T-helper 2 cell treated with Interferon-gamma antibody and Interleukin-4, amounts not matched to agents 5 μg/mL and 100 μg/mL, for 36 hours (primary cell): ENCODE data around the gene FTCD.

Source experiments
- DNase-seq: peaks from one replicate; pipeline ENCODE4 v3.0.0; 2021; ENCODE audit warnings: low spot score
- H3K27ac Mint-ChIP-seq: one replicate; pipeline ENCODE4 v1.8.0; 2021; ENCODE audit warnings: mild to moderate bottlenecking, mixed read lengths
- H3K27me3 Mint-ChIP-seq: one replicate; pipeline ENCODE4 v1.8.0; 2021; ENCODE audit warnings: low read depth, mixed read lengths
- H3K36me3 Mint-ChIP-seq: one replicate; pipeline ENCODE4 v1.8.0; 2021; ENCODE audit warnings: low read depth, mixed read lengths
- H3K4me1 Mint-ChIP-seq: one replicate; pipeline ENCODE4 v1.8.0; 2021; ENCODE audit warnings: low read depth, mixed read lengths
- H3K4me3 Mint-ChIP-seq: one replicate; pipeline ENCODE4 v1.8.0; 2022; ENCODE audit warnings: mild to moderate bottlenecking, moderate library complexity, mixed read lengths
- H3K9me3 Mint-ChIP-seq: one replicate; pipeline ENCODE4 v1.8.0; 2021; ENCODE audit warnings: mixed read lengths

Gene FTCD

GRCh38 chr21:46094401-46095082 lies 60.8 kb downstream of the FTCD start:
- no peak for DNase-seq
- H3K27me3 Mint-ChIP-seq: peaks cover 7% of the 10 kb centered on the region
- no peak overlapping the region for H3K27ac Mint-ChIP-seq
- H3K4me3 Mint-ChIP-seq: no peak overlapping the region
- peaks cover 18% of the 10 kb centered on the region for H3K9me3 Mint-ChIP-seq
- H3K4me1 Mint-ChIP-seq: peaks cover 1% of the 10 kb centered on the region
- H3K36me3 Mint-ChIP-seq: peaks cover 1% of the 10 kb centered on the region

- no peak for DNase-seq
- H3K9me3 Mint-ChIP-seq: peaks cover 22% of the 10 kb centered on the region
- H3K4me1 Mint-ChIP-seq: no peaks in the 10 kb centered on the region
- H3K27ac Mint-ChIP-seq: no peak overlapping the region
- no peak overlapping the region for H3K4me3 Mint-ChIP-seq
- H3K36me3 Mint-ChIP-seq: peaks cover 1% of the 10 kb centered on the region
- peaks cover 4% of the 10 kb centered on the region for H3K27me3 Mint-ChIP-seq
Measured at GRCh38 chr21:46093668-46094400, 61.5 kb downstream of the FTCD start.

- Mint-ChIP-seq H3K27ac (no peak overlapping the region), H3K4me3 (no peak overlapping the region), H3K4me1 (no peaks in the 10 kb centered on the region), H3K27me3 (peaks cover 3% of the 10 kb centered on the region), H3K36me3 (peaks cover 1% of the 10 kb centered on the region), H3K9me3 (peaks cover 30% of the 10 kb centered on the region)
- DNase-seq: no peak
Measured at GRCh38 chr21:46092811-46093667, 62.3 kb downstream of the FTCD start.

- no peaks in the 10 kb centered on the region for H3K4me1 Mint-ChIP-seq
- H3K9me3 Mint-ChIP-seq: peaks cover 32% of the 10 kb centered on the region
- DNase-seq: no peak
- H3K27ac Mint-ChIP-seq: no peak overlapping the region
- H3K4me3 Mint-ChIP-seq: no peak overlapping the region
- H3K27me3 Mint-ChIP-seq: peaks cover 3% of the 10 kb centered on the region
- H3K36me3 Mint-ChIP-seq: peaks cover 1% of the 10 kb centered on the region
Measured at GRCh38 chr21:46092026-46092764, 63.2 kb downstream of the FTCD start.

GRCh38 chr21:46091631-46092025 lies 63.8 kb downstream of the FTCD start:
- H3K27ac Mint-ChIP-seq: no peak overlapping the region
- H3K9me3 Mint-ChIP-seq: peaks cover 37% of the 10 kb centered on the region
- DNase-seq: no peak
- H3K4me1 Mint-ChIP-seq: no peaks in the 10 kb centered on the region
- peaks cover 1% of the 10 kb centered on the region for H3K36me3 Mint-ChIP-seq
- no peaks in the 10 kb centered on the region for H3K27me3 Mint-ChIP-seq
- H3K4me3 Mint-ChIP-seq: no peak overlapping the region

- no peaks in the 10 kb centered on the region for H3K4me1 Mint-ChIP-seq
- no peak overlapping the region for H3K4me3 Mint-ChIP-seq
- peaks cover 1% of the 10 kb centered on the region for H3K36me3 Mint-ChIP-seq
- DNase-seq: no peak
- no peak overlapping the region for H3K27ac Mint-ChIP-seq
- H3K9me3 Mint-ChIP-seq: peaks cover 39% of the 10 kb centered on the region
- no peaks in the 10 kb centered on the region for H3K27me3 Mint-ChIP-seq
Measured at GRCh38 chr21:46091118-46091517, 64.3 kb downstream of the FTCD start.

GRCh38 chr21:46089285-46089684 lies 66.1 kb downstream of the FTCD start:
- no peak overlapping the region for H3K4me3 Mint-ChIP-seq
- H3K9me3 Mint-ChIP-seq: peaks cover 44% of the 10 kb centered on the region

GRCh38 chr21:46088189-46088588 lies 67.2 kb downstream of the FTCD start:
- H3K36me3 Mint-ChIP-seq: peaks cover 1% of the 10 kb centered on the region
- no peak overlapping the region for H3K27ac Mint-ChIP-seq
- no peak overlapping the region for H3K4me3 Mint-ChIP-seq
- no peak for DNase-seq
- peaks cover 44% of the 10 kb centered on the region for H3K9me3 Mint-ChIP-seq
- H3K27me3 Mint-ChIP-seq: no peaks in the 10 kb centered on the region
- no peaks in the 10 kb centered on the region for H3K4me1 Mint-ChIP-seq

More at GRCh38 chr21:46089285-46089684, 66.1 kb downstream of the FTCD start:
- H3K4me1 Mint-ChIP-seq: no peaks in the 10 kb centered on the region
- H3K27ac Mint-ChIP-seq: no peak overlapping the region
- H3K36me3 Mint-ChIP-seq: peaks cover 1% of the 10 kb centered on the region
- H3K27me3 Mint-ChIP-seq: no peaks in the 10 kb centered on the region
- no peak for DNase-seq

- Mint-ChIP-seq H3K27me3 (no peaks in the 10 kb centered on the region), H3K9me3 (peaks cover 44% of the 10 kb centered on the region), H3K27ac (no peak overlapping the region), H3K36me3 (peaks cover 1% of the 10 kb centered on the region), H3K4me1 (no peaks in the 10 kb centered on the region), H3K4me3 (no peak overlapping the region)
- DNase-seq: no peak
Measured at GRCh38 chr21:46087641-46088040, 67.7 kb downstream of the FTCD start.
